ENCODE data around the gene TEX53. TPM values are rescaled to one million over a fixed set of nuclear protein-coding genes. Genes with fewer than 3 reads are reported as not detected.
A peak's percentile ranks its signal among the peaks of the same experiment; 100 is the strongest.

Gene TEX53
- total RNA-seq, 1 experiment from 2014 or later: not detected

DNA sequence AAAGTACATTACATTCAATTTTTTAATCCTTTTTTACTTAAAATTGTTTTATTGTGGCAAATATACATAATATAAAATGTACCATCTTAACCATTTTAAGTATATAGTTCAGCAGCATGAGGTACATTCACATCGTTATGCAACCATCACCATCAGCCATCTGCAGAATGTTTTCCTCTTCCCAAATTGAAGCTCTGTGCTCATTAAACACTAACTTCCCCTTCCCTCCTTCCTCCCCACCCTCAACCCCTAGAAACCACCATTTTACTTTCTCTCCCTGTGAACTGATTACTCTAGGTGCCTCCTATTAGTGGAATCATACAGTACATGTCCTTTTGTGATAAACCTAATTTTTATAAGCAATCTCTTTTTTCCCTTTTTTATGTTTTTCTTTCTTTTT lies 15.6 kb downstream of the TEX53 start:
- no peak for DNase-seq (ENCODE audit: extremely low read depth, low read depth)

DNA sequence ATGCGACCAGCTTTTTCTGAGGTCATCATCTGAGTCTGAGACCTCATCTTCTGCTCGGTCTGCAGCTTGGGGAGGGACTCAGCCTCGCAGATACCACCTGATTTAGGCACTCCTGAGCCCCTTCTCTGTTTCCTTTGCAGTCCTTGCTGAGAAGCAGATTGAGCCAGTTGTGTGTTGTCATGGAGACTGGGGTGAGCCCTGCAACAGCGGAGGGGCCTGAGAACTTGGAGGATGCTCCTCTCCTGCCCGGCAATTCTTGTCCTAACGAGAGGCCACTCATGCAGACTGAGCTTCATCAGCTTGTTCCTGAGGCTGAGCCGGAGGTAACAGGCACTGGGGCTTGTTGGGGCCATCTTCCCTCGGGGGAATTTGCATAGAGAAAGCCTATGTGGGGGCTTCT lies 19.2 kb downstream of the TEX53 start:
- DNase-seq (ENCODE audit: extremely low read depth, low read depth): no peak

DNA sequence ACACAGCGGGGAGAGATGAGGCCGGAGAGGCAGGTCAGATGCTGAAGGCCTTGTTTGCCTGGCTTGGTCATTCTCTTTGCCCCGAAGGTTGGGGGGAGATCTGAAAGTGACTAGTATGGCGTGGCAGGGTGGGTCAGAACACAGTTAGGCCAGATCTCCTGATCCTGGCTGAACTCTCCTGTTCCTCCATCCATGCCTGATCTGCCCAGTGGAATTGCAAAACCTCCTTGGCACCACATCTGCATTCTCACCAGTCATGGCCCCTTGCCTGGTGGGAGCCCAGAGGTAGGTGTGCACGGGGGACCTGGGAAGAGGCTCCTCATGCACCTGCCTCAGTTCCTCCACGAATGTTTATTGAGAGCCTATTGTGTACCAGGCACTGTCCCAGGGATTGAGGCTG lies 23.2 kb downstream of the TEX53 start:
- no peak for DNase-seq (ENCODE audit: extremely low read depth, low read depth)

DNA sequence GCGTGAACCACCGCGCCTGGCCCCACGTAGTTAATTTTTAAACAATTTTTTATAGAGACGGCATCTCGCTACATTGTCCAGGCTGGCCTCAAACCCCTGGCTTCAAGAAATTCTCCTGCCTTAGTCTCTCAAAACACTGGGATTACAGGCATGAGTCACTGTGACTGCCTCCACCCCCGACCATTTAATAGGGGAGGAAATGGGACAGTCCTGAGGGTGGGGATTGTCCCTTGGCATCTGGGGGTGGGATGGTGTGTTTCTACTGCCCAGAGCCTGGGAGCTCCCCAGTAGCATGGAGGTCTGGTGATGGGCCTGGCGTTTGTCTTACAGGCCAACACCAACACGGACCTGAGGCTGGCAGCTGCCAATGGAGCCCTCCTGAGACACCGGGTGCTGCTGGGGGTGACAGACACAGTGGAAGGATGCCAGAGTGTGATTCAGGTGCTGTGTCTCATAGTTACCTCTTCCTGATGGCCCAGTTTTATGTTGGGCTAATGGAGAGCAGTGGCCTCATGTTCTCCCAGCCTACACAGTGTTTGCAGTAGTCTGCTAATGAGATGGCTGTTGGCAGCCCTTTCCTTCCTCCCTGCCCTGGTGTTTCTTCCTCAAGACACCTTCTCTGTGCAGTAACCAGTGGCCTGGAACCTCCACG lies 24.0 kb downstream of the TEX53 start:
- DNase-seq (ENCODE audit: extremely low read depth, low read depth): no peak

DNA sequence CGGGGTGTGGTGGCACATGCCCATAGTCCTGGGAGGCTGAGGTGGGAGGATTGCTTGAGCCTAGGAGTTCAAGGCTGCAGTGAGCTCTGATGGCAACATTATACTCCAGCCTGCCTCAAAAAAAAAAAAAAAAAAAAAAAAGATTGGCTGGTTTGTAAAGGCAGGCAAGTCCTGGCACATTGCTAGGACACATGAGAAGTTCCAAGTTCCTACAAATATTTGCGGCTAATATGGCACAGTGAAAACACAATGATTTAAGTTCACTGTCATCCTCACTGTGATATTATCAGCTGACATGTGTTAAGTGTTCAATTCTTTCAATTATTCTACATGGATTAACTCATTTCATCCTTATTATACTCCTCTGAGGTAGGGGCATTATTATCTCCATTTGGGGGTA lies 26.4 kb downstream of the TEX53 start:
- DNase-seq (ENCODE audit: extremely low read depth, low read depth): no peak

DNA sequence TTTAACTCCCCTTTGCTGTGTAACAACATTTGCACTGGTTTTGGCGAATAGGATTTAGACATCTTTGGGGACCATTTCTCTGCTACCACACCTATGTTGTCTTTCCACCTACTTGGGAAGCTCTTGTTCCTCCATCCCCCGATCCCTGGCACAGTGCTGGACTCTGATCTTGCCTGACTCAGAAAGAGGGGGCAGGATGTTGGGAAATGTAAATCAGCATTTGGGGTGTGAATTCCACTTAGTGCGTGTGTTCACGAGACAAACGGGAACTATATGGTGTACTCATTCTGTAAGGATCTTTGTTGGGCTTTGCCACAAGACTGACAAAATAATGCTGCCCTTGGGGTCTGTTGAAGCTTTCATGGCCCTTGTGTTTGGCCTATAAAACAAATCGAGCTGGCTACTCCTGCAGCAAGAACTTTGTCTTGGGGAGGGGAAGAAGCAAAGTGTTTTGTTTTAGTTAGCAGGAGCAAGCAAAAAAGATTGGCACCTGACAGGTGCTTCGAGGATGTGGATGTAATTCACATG lies 28.0 kb downstream of the TEX53 start:
- DNase-seq (ENCODE audit: extremely low read depth, low read depth): no peak

DNA sequence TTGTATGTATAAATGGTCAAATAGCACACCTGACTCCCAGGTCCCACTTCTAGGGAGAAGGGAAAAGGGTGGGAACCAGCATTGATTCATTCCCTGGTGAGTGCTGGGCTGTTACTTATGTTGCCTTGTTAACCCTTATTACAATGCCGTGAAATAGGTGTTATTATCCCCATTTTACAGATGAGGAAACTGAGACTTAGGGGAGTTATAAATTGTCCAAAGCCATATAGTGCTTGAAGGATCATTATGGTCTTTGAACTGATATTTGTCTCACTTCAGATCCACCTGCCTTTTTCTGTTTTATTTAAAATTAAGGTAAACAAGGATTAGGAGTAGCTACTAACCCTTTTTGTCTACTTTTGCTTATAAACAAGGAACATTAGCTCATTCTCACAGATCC lies 30.1 kb downstream of the TEX53 start:
- DNase-seq (ENCODE audit: extremely low read depth, low read depth): no peak

DNA sequence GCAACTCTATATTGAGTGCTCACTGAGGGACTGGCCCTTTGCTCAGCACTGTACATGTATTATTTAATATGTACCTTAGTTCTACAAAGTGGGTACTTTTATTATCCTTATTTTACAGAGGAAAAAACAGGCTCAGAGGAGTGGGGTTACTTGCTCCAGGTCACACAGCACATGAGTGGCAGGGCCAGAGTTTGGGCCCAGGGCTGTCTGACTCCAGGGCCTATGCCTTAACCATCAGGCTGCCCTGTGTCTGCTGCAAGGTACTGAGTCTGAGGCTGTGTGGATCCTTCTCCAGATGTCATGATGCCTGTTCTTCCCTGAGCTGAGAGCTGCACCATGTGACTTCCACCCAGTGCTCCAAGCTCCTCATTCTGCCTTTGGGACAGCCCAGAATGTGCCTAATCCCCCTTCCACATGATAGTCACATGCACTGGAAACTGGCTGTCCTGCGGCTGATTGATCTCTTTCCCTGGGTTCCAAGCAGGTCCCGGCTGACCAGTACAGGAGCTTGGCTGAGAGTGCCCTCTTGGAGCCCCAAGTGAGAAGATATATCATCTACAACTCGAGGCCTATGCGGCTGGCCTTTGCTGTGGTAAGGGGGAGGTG lies 31.1 kb downstream of the TEX53 start:
- DNase-seq (ENCODE audit: extremely low read depth, low read depth): no peak

DNA sequence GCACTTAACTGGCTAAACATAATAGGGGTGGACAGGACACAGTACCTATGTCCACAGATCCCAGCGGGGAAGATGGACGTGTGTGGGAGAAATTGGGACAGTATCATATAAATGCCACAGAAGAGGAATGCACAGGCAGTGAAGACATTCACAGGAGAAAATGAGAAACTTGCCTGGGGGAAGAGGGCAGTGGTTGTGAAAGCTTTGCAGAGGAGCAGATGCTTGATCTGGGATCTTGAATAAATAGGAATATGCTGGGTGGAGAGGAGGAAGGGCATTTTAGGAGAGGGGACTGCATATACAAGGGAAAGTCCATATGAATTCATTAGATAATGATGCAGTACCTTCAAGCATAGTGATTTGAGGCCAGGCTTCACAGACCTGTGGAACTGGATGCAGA lies 32.9 kb downstream of the TEX53 start:
- DNase-seq (ENCODE audit: extremely low read depth, low read depth): no peak

DNA sequence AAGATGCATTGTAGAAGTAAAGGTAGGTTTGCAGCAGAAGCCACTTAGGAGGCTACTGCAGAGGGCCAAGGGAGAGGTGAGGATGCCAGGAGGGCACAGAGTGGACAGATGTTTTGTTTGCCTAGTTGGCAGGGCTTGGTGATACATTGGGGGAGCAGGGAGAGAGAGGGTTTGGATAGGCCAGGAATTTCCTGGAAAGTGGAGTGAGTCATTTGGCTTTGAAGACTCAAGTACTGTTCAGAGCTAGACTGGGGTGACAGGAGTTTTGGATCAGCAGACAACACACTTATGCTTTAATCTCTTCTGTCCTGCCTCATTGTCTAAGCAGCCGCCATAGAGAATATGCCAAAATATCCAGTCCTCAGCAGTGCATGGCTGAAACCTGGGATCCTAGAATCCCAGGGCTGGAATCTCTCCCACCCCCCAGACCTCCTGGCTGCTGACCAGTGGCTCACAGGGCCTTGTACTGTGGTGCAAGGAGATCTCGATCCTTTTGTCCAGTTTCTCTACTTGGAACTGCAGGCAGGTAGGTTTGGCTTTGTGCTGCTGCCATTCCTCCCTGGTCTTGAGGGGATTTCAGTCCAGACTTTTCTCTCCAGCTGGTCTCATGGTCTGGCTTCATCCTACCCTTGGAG lies 35.5 kb downstream of the TEX53 start:
- DNase-seq (ENCODE audit: extremely low read depth, low read depth): no peak

DNA sequence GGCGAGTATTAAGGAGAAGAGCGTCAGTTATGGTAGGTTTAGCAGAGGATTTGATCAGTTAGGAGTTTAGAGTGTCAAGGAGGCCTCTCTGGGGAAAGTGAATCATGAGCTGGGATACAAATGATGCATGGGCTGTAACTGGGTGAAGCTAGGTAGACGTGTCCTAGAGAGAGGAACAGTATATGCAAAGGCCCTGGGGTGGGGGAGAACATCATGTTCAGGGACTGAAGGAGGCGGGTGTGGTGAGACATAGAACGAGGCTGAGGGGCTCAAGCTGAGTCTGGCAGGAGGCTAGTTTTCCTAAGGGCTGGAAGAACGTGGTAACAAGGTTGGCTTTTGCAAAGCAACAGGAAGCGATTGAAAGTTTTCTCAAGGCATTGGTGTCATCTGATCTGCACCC lies 36.0 kb downstream of the TEX53 start:
- DNase-seq (ENCODE audit: extremely low read depth, low read depth): no peak

DNA sequence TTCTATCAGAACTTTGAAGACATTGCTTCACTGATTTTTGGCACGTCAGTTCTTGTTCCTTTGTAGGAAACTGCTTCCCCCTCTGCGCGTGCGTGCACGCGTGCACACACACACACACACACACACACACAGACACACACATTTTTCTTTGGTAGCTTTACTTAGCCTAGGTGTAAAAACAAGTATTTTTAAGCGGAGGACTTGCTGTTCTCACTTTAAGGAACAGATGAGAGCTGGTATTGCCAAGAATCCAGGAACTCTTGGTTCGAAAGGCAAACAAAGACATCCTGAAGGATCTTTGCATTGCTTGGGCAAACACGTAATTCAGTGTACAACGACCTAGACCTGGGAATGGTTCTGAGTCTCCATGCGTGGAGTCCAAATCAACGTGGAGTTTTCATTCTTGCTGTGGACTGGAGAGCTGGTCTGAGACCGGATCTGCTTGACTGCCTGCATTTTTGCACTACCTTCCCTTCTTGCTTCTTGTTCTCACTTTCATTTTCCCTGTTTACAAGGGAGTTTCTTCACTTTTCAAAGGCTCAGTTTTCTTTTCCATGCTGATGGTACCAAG lies 38.3 kb downstream of the TEX53 start:
- no peak for DNase-seq (ENCODE audit: extremely low read depth, low read depth)

DNA sequence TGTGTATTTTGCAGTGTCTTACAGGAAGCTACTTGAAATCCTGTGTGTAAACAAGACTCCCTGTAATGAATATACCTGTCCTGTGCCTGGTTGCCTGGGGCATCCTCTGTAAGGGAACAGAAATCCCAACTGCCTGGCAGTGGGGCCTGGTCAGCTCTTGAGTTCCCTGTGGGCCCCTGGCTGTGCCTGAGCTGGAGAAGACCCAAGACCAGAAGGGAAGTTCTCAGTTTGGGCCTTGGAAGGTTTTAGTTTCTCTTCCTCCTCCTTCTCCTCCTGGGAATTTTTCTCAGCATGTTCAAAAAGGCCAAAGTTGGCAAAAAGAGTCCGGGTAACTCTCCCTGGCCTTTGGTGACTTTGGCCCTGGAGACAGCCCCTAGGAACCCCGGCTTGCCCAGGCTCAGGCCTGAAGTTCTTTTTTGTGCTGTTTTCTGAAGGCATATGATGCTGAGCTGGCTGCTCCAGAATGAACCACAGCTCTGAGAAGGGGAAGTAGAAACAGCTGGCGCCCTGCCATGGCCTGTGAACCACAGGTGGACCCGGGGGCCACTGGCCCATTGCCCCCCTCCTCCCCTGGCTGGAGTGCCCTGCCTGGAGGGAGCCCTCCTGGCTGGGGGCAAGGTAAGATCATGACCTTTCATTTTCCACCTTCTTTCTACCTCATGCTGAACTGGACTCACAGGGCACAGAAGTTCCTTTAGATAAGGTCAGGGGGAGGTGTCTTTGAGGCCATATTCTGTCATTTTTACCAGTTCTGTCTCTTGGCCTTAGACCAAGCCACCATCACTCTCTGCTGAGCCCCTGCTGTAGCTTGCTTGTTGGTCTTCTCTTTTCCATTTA lies 40.7 kb downstream of the TEX53 start:
- DNase-seq (ENCODE audit: extremely low read depth, low read depth): no peak

DNA sequence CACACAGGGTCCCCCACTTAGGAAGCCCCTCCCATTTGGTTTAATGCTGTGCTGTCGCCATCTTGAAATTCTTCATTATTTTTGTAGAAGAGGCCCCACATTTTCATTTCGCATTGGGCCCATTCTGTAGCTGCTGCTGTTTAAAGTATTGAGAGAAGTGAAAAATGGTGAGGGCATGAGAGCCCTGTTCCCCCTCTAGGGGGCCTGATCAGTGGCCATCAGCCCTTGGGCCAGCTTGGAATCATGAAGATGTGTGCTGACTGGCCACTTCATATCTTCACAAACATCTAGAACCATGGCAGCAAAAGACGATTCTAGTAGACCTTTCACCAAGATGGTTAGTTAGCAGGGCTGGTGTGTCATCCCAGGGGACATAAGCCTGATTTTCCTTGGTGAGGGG lies 43.2 kb downstream of the TEX53 start:
- no peak for DNase-seq (ENCODE audit: extremely low read depth, low read depth)

DNA sequence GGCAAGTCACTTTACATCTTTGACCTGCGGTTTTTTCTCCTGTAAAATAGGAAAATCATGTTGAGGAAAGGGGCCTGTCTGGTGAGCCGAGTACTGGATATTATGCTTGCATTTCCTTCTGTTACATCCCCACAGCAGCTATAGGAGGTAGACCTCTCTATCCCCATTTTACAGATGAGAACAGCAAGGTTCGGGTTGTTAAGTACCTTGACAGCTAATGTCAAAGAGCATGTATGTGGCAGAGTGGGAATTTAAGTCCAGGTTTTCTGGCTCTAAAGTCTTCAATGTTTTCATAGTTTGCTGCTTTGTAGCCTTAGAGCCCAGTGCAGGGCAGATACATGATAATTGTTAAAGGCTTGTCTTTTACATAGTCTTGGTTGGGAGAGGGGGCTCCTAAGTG lies 43.7 kb downstream of the TEX53 start:
- no peak for DNase-seq (ENCODE audit: extremely low read depth, low read depth)

DNA sequence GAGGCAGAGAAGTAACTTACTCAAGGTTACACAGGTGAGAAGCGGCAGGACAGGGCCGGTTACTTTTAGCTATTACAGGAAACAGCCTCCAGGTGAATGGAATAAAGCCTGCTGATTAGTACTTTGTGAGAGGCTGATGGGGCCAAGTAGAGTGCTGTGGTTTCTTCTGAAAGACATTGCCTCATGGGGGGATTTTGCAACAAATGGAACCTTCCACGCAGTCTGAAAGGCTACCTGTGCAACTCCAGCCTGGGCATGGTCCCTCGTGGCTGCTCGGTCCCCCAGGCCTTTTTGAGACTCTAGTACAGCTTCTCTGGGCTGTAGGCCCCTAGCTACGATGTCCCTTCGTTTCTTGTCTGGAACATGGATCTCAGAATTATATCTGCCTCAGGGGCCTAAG lies 44.5 kb downstream of the TEX53 start:
- DNase-seq (ENCODE audit: extremely low read depth, low read depth): no peak

DNA sequence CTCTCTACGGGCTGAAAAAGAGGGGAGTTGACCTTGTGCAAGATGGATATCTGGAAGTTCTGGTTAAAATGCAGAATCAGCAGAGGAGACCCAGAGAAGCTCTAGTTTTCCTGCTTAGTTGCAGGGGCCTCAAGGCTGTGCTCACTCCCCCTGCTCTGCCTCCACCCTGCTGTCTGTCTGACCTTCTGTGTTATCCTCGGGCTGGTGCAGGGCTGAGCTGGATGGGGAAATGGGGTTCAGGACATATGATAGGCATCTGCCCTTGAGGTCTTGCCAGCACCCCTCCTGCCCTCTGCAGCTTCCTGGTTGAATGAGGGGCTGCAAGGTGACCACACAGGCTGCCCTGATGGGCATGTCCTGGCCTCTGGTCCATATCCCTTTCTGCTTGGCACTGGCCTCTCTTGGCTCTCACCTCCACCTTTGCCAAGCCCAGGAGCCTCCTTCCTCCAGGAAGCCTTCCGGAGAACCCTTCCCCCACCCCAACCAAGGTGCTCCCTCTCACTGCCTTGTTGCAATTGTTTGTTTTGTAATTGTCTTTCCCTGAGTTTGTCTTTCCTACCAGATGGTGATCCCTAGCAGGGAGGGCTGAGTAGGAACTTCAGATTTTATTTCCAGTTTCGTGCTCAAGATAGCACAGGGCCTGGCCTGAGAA lies 45.2 kb downstream of the TEX53 start:
- no peak for DNase-seq (ENCODE audit: extremely low read depth, low read depth)

DNA sequence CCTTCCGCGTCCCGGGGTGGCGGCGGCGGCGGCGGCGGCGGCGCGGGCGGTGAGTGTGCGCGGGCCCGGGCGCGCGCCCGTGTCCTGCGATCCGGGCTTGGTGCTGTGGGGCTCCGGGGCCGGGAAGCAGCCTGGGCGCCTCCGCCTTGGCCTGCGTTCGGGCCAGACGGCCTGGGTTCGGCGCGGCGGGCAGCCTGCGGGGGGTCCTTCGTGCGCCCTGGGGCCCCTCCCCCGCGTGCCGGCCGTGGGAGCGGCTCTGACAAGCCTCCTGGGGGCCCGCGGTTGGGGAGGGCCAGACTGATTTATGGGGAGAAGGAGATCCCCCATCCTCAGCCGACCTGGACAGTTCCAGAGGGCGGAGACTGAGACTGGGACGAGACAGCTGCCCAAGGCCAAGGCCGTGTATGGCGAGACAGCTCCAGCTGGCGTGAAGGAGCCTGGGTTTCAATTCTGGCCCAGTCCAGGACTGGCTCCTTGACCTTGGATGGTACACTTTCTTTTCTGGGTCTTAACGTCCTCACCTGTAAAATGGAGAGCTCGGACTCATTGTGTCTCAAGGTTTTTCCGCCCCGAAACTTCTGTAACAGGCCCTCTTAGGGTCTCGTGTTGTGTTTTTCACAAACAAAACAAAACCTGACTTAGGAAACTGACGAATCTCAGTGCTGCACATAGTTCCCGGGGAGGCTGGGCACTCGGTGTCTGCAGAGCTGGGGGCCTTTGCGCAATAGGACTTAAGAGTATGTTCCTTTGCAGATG lies 45.9 kb downstream of the TEX53 start:
- DNase-seq (ENCODE audit: extremely low read depth, low read depth): peak; percentile 38

DNA sequence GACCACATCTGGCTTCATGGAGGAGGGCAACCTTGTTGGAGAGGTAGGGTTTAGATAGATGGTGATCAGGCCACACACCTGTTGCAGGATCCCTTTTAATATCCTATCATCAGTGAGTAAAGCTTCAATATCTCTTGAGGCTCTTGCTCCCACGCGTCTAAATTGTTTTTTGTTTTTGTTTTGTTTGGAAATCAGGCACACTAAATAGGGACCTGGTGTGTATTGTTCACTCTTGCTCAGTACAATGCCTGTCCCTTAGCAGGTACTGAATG lies 49.1 kb downstream of the TEX53 start:
- DNase-seq (ENCODE audit: extremely low read depth, low read depth): no peak

Data from NCI-H460 (cell line).